DMS114 treated with DMSO at 0.1 percent for 48 hours (cell line): ENCODE data around the gene SFXN3.

Source experiments
- DNase-seq: peaks from one replicate; lab custom pipeline; 2025; ENCODE audit not compliant: unreplicated experiment; lab: John Stamatoyannopoulos, UW

The SFXN3 gene

GRCh38 chr10:101035916-101036702 lies 5.1 kb downstream of the SFXN3 start:
- no peak for DNase-seq

GRCh38 chr10:101036726-101037125 lies 5.7 kb downstream of the SFXN3 start:
- no peak for DNase-seq

- DNase-seq = no peak
Measured at GRCh38 chr10:101038484-101038883, 7.5 kb downstream of the SFXN3 start.

- DNase-seq = no peak
Measured at GRCh38 chr10:101040061-101040460, 9.0 kb downstream of the SFXN3 start.

GRCh38 chr10:101040851-101041250 lies 9.8 kb downstream of the SFXN3 start:
- no peak for DNase-seq

- peak; percentile 73 for DNase-seq
Measured at GRCh38 chr10:101041252-101041761, 10.3 kb downstream of the SFXN3 start.

GRCh38 chr10:101042118-101042517 lies 11.1 kb downstream of the SFXN3 start:
- DNase-seq = no peak

- DNase-seq = peak; percentile 97
Measured at GRCh38 chr10:101042667-101043362, 11.8 kb downstream of the SFXN3 start.

GRCh38 chr10:101043363-101043707 lies 12.3 kb downstream of the SFXN3 start:
- DNase-seq = peak; percentile 40

GRCh38 chr10:101044117-101044516 lies 13.1 kb downstream of the SFXN3 start:
- no peak for DNase-seq

- no peak for DNase-seq
Measured at GRCh38 chr10:101046332-101047238, 15.6 kb downstream of the SFXN3 start.

GRCh38 chr10:101047268-101047667 lies 16.2 kb downstream of the SFXN3 start:
- DNase-seq = no peak

GRCh38 chr10:101047961-101048892 lies 17.2 kb downstream of the SFXN3 start:
- no peak for DNase-seq

GRCh38 chr10:101050208-101051069 lies 19.4 kb downstream of the SFXN3 start:
- no peak for DNase-seq

- DNase-seq = no peak
Measured at GRCh38 chr10:101052285-101052684, 21.3 kb downstream of the SFXN3 start.

GRCh38 chr10:101053516-101053915 lies 22.5 kb downstream of the SFXN3 start:
- DNase-seq = no peak

- DNase-seq = no peak
Measured at GRCh38 chr10:101054351-101054750, 23.3 kb downstream of the SFXN3 start.

- DNase-seq = no peak
Measured at GRCh38 chr10:101054876-101055275, 23.8 kb downstream of the SFXN3 start.

- no peak for DNase-seq
Measured at GRCh38 chr10:101055411-101055810, 24.4 kb downstream of the SFXN3 start.
